MCF 10A (cell line): ENCODE data around the gene XRCC1. TPM values are rescaled to one million over a fixed set of nuclear protein-coding genes. Genes with fewer than 3 reads are reported as not detected.

Experiments used
- BruUV-seq: library from RNA; stranded (reverse); fragments of 400-500 nt; replicated peaks from 2 replicates; lab custom pipeline; 2021; lab: Mats Ljungman, UMichigan
- CTCF ChIA-PET: fragments of 300-600 bp; sonication (Branson Sonifier 250); formaldehyde crosslinking; extraction: SDS; loops from one replicate; lab custom pipeline; 2021; ENCODE audit warnings: antibody characterized with exemption, inconsistent platforms; lab: Yijun Ruan, JAX
- POLR2A ChIA-PET: fragments of 300-600, 350-650 bp; sonication (Branson Sonifier 250); formaldehyde crosslinking; extraction: SDS; loops from one replicate; lab custom pipeline; 2020; ENCODE audit warnings: antibody characterized with exemption, inconsistent platforms; lab: Yijun Ruan, JAX
- DNase-seq: peaks from one replicate; pipeline ENCODE4 v3.0.0-alpha.2; 2018; ENCODE audit not compliant: unreplicated experiment
- H3K27ac Mint-ChIP-seq: one replicate; pipeline ENCODE4 v1.8.0; 2022; ENCODE audit warnings: mild to moderate bottlenecking, low read depth, mixed read lengths; ENCODE audit not compliant: unreplicated experiment
- H3K27me3 Mint-ChIP-seq: one replicate; pipeline ENCODE4 v1.8.0; 2022; ENCODE audit warnings: mixed read lengths; ENCODE audit not compliant: insufficient read depth, unreplicated experiment
- H3K36me3 Mint-ChIP-seq: one replicate; pipeline ENCODE4 v1.8.0; 2022; ENCODE audit warnings: mild to moderate bottlenecking, moderate library complexity, mixed read lengths; ENCODE audit not compliant: insufficient read depth, unreplicated experiment
- H3K4me1 Mint-ChIP-seq: one replicate; pipeline ENCODE4 v1.8.0; 2022; ENCODE audit warnings: mixed read lengths; ENCODE audit not compliant: insufficient read depth, unreplicated experiment
- H3K4me3 Mint-ChIP-seq: one replicate; pipeline ENCODE4 v1.8.0; 2022; ENCODE audit warnings: mild to moderate bottlenecking, moderate library complexity, mixed read lengths; ENCODE audit not compliant: unreplicated experiment
- H3K9me3 Mint-ChIP-seq: one replicate; pipeline ENCODE4 v1.8.0; 2022; ENCODE audit warnings: mixed read lengths; ENCODE audit not compliant: unreplicated experiment
- CTCF ChIP-seq: fragments of 200-600 bp; IDR thresholded peaks from one replicate; pipeline ENCODE4 v1.8.0; 2022; ENCODE audit warnings: antibody characterized with exemption, mild to moderate bottlenecking; ENCODE audit not compliant: unreplicated experiment
- intact Hi-C: fragments of 100-400 bp; cut with micrococcal nuclease; formaldehyde crosslinking; loops from 2 replicates; pipeline ENCODE4 v1.14.1; 2022
- total RNA-seq: library from RNA; stranded (reverse); gene quantifications from 2 replicates; pipeline ENCODE4 v1.2.3, GENCODE V29; 2022

The XRCC1 gene
- total RNA-seq, 1 experiment from 2014 or later, result 20.6 TPM

GRCh38 chr19:43599635-43600295 lies 24.4 kb upstream of the XRCC1 start:
- BruUV-seq, result no TSS peak
- Mint-ChIP-seq H3K9me3 (no peaks in the 10 kb centered on the region), H3K4me3 (no peak overlapping the region), H3K4me1 (peaks cover 13% of the 10 kb centered on the region), H3K36me3 (peaks cover 31% of the 10 kb centered on the region), H3K27ac (no peak overlapping the region), H3K27me3 (no peaks in the 10 kb centered on the region)
- DNase-seq, result no peak
- intact Hi-C loops, result loop anchor here (5.0 kb wide), 1 partner anchor 183 kb away; the partner anchor contains the start of gene KCNN4
- no peak for TF ChIP-seq CTCF
- POLR2A ChIA-PET, result no interaction called here
- CTCF ChIA-PET, result interaction anchor here (1.2 to 1.6 kb wide), 3 partner anchors 26 to 68 kb away, joined by 5 to 6 read pairs (median 5); no protein-coding TSS in a partner anchor

- Mint-ChIP-seq H3K36me3 (peaks cover 32% of the 10 kb centered on the region), H3K4me3 (peak overlapping the region; percentile 99), H3K27me3 (no peaks in the 10 kb centered on the region), H3K4me1 (peaks cover 17% of the 10 kb centered on the region), H3K27ac (no peak overlapping the region), H3K9me3 (no peaks in the 10 kb centered on the region)
- no TSS peak for BruUV-seq
- no peak for TF ChIP-seq CTCF
- intact Hi-C loops, result loop anchor here (5.0 kb wide), 1 partner anchor 184 kb away; the partner anchor contains the start of gene KCNN4
- no peak for DNase-seq
- POLR2A ChIA-PET, result interaction anchor here (4.1 kb wide), 1 partner anchor 8 kb away, joined by 45 read pairs; no protein-coding TSS in a partner anchor
- CTCF ChIA-PET, result interaction anchor here (0.6 to 1.6 kb wide), 3 partner anchors 43 to 1826 kb away, joined by 5 to 6 read pairs (median 5); no protein-coding TSS in a partner anchor
These were observed 23.3 kb upstream of the XRCC1 start for GRCh38 chr19:43598445-43599240.

- no peak for DNase-seq
- POLR2A ChIA-PET, result interaction anchor here (2.4 to 5.4 kb wide), 5 partner anchors 8 to 71 kb away, joined by 6 to 75 read pairs (median 39); partner anchors contain the start of genes ETHE1, ZNF428 and ZNF575
- intact Hi-C loops, result loop anchor here (2.0 to 5.0 kb wide), 2 partner anchors 65 to 184 kb away; partner anchors contain the start of genes KCNN4 and ZNF575
- H3K4me3 Mint-ChIP-seq, result peak overlapping the region; percentile 99
- H3K27ac Mint-ChIP-seq, result peak overlapping the region; percentile 99
- H3K9me3 Mint-ChIP-seq, result no peaks in the 10 kb centered on the region
- CTCF ChIA-PET, result interaction anchor here (0.5 to 1.2 kb wide), 5 partner anchors 8 to 1827 kb away, joined by 3 to 6 read pairs (median 3); no protein-coding TSS in a partner anchor
- TF ChIP-seq CTCF, result no peak
- peaks cover 24% of the 10 kb centered on the region for H3K4me1 Mint-ChIP-seq
- no TSS peak for BruUV-seq
- H3K36me3 Mint-ChIP-seq, result peaks cover 40% of the 10 kb centered on the region
- no peaks in the 10 kb centered on the region for H3K27me3 Mint-ChIP-seq
These were observed 22.5 kb upstream of the XRCC1 start for GRCh38 chr19:43597876-43598275.
